Tibial nerve (tissue), 4 donors: ENCODE measurements around the gene HNRNPLL.

Experiments
- CTCF ChIP-seq, 5 experiments: fragments of 200-600 bp in 3 of 5; fragments of 450-650 bp in 2 of 5; sonication (generic) in 3 of 5; IDR thresholded peaks; one replicate each; pipeline ENCODE4 v1.5.1; 2016 to 2019; ENCODE audit warnings: antibody characterized with exemption in 5 of 5, mild to moderate bottlenecking in 3 of 5, moderate library complexity in 2 of 5
- EP300 ChIP-seq, 2 donors: sonication (generic); formaldehyde crosslinking; IDR thresholded peaks; one replicate each; pipeline ENCODE4 v1.6.1; 2017; ENCODE audit warnings: antibody characterized with exemption in 2 of 2, mild to moderate bottlenecking in 1 of 2
- POLR2A ChIP-seq, 2 donors: fragments of 450-650 bp; IDR thresholded peaks; one replicate each; pipeline ENCODE4 v1.6.1; 2017; ENCODE audit warnings: antibody characterized with exemption in 2 of 2, mild to moderate bottlenecking in 2 of 2, moderate library complexity in 2 of 2

- no peak for TF ChIP-seq CTCF (IDR thresholded peaks at IDR 0.05)
- no peak for TF ChIP-seq POLR2A (IDR thresholded peaks at IDR 0.05)
- TF ChIP-seq EP300 (IDR thresholded peaks at IDR 0.05) = no peak
These were observed 4.3 kb downstream of the HNRNPLL start for GRCh38 chr2:38598200-38598990.
